Right ventricle myocardium superior (tissue), 1 donor: ENCODE data around the gene OR8B4. TPM values are rescaled to one million over a fixed set of nuclear protein-coding genes. Genes with fewer than 3 reads are reported as not detected.
A peak's percentile ranks its signal among the peaks of the same experiment; 100 is the strongest.
"Not testable (repeated sequence)": the region's sequence is repeated elsewhere in the genome, so short reads cannot be mapped to it uniquely, and the experiment has no call there.

ENCODE experiments used
- ATAC-seq: fragments of 200-7000 bp; cut with Tn5 transposase; one replicate; pipeline ENCODE4 v1.9.1; 2020; ENCODE audit warnings: mild to moderate bottlenecking; ENCODE audit not compliant: poor library complexity
- DNase-seq: peaks from one replicate; pipeline ENCODE4 v3.0.0-alpha.2; 2020
- intact Hi-C: fragments of 100-400 bp; cut with DNase I; formaldehyde crosslinking; loops from one replicate; pipeline ENCODE4 v1.11.2; 2022
- total RNA-seq: library from RNA; stranded (reverse); fragmentation: NEBNext Ultra II Directional; extraction: Animal tissue kit (Norgen Biotek cat#: 25700); gene quantifications from one replicate; pipeline ENCODE4 v1.2.1, GENCODE V29; 2021
- donor health status: DM: no; HTN: yes; CAD: no; lungs with severe emphysema.

Gene OR8B4
- total RNA-seq, 1 donor from 2014 or later = not detected

DNA sequence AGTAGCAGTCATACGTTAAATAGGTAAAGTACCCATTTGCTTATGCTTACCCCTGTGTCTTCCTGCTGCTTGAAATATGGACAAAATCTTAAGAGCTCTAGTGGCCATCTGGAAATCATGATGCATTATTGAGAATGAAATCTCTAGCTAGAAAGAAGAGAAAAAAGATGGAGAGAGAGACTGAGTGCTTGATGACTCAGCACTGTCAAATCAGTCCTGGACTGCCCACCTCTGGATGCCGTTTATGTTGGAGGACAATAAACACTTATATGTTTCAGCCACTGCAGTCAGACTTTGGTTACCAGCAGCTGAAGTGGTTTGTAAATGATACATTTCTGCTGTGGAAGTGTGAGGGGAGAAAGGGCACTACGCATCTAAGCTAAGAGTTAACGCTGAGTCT is 3.6 kb downstream of the OR8B4 start:
- intact Hi-C loops = no loop called here
- ATAC-seq (no peak), DNase-seq (no peak)

GRCh38 chr11:124415356-124415923 is 9.2 kb downstream of the OR8B4 start:
- no peak for ATAC-seq
- no peak for DNase-seq
- intact Hi-C loops = no loop called here

- ATAC-seq (no peak), DNase-seq (no peak)
- intact Hi-C loops = loop anchor here (5.0 kb wide), 1 partner anchor 172 kb away; no protein-coding TSS in a partner anchor
These were observed 14.8 kb downstream of the OR8B4 start for GRCh38 chr11:124409906-124410305.

- no peak for ATAC-seq
- DNase-seq = no peak
- intact Hi-C loops = no loop called here
These were observed 19.1 kb downstream of the OR8B4 start for GRCh38 chr11:124405581-124405980.

DNA sequence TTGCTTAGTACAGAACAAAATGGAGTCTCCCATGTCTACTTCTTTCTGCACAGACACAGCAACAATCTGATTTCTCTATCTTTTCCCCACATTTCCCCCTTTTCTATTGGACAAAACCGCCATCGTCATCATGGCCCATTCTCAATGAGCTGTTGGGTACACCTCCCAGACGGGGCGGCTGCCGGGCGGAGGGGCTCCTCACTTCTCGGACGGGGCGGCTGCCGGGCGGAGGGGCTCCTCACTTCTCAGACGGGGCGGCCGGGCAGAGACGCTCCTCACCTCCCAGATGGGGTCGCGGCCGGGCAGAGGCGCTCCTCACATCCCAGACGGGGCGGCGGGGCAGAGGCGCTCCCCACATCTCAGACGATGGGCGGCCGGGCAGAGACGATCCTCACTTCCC is 21.5 kb downstream of the OR8B4 start:
- intact Hi-C loops, ATAC-seq, DNase-seq: not testable (repeated sequence)

DNA sequence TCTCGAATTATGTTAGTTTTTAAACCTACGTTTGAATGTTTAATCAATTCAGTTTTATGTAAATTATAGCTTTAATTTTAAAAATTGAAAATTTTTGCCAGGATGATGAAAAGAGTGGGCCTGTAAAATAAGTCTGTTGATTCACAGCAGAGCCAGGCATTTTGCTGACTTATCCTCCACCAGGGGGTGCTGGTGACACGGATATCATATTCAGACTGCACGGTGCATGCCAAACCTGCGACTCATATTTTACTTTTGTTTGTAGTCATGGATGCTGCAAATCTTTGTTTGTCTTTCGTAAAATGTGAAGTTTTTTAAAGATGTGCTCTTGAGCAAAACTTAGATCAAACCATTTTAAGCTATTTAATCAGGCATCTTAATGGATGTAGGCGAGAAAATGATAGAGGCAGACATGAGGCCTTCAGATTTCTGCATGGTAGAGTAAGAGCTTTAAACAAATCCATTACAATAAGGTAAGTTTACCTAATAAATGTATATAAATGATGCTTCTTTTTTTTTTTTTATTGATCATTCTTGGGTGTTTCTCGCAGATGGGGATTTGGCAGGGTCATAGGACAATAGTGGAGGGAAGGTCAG is 22.2 kb downstream of the OR8B4 start:
- intact Hi-C loops = no loop called here
- DNase-seq (peak; percentile 40), ATAC-seq (no peak)

DNA sequence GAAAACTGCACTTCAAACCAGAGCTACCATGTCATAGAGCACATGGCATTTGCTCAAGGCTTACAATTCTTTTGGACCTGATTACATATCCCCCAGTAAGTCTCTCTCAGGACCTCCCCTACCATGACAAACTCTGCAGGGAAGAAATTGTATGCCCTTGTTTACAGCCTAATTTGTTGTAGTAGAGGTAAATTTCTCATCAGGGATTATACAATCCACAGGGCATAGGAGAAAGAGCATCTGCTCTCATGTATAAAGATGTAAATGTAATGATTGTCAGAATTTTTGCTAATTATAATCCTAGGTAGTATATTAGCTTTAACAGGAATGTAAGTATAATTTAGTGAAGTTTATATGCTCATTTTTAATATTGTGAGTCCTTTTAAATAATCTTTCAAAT is 25.7 kb downstream of the OR8B4 start, which contains the start of gene OR8B3:
TSS of gene OR8B3 (minus strand) at position 101 of the 400 bp plus-strand sequence. CDS start 1,673 bp downstream, outside the sequence.
- intact Hi-C loops = no loop called here
- ATAC-seq (no peak), DNase-seq (no peak)

- ATAC-seq, intact Hi-C loops, DNase-seq: not testable (repeated sequence)
These were observed 27.8 kb downstream of the OR8B4 start for GRCh38 chr11:124396847-124397246.

DNA sequence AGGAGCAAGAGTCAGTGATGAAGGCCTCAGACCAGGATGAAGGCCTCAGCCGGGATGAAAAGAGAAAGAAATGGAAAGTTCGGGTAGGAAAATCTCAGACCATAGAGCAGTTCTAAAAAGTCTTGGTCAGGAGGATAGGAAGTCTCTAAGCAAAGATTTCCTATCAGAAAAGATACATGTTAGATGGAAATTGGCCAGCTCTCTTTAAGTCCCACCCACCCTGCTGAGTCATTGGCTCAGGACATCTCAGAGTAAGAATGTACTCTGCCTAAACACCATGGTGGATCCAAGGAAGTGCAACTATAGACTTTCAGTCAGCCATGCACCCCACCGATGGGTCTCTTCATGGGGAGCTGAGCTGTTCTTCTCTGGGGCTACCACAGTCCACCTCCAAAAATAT is 30.3 kb downstream of the OR8B4 start:
- ATAC-seq = no peak
- intact Hi-C loops = no loop called here
- DNase-seq = no peak

GRCh38 chr11:124384399-124384798 is 40.3 kb downstream of the OR8B4 start, which contains the start of gene OR8B2:
Gene OR8B2, minus strand, starts transcription at chr11:124384499. Its CDS starts 1,156 bp downstream, at chr11:124383343.
- no peak for DNase-seq
- ATAC-seq = no peak
- intact Hi-C loops = no loop called here

DNA sequence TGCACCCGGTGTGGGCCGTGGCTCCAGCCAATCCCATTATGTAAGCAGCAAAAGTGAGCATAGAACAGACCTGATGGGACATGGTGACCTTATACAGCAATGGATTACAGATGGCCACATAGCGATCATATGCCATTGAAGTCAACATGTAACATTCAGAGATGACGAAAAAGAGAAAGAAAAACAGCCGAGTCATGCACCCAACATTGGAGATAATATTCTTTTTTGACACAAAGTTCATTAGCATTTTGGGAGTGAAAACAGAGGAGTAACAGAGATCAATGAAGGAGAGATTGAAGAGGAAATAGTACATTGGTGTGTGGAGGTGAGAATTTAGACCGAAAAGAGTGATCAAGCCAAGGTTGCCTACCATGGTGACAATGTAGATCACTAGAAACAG is 41.8 kb downstream of the OR8B4 start:
- ATAC-seq, DNase-seq, intact Hi-C loops: not testable (repeated sequence)

DNA sequence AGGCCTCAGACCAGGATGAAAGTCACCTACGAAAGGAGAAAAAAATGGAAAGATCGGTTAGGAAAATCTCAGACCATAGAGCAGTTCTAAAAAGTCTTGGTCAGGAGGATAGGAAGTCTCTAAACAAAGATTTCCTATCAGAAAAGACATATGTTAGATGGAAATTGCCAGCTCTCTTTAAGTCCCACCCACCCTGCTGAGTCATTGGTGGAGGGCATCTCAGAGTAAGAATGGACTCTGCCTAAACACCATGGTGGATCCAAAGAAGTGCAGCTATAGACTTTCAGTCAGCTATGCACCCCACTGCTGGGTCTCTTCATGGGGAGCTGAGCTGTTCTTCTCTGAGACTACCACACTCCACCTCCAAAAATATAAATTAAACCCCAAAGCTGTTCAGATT is 44.1 kb downstream of the OR8B4 start:
- no peak for DNase-seq
- intact Hi-C loops = no loop called here
- ATAC-seq = no peak

DNA sequence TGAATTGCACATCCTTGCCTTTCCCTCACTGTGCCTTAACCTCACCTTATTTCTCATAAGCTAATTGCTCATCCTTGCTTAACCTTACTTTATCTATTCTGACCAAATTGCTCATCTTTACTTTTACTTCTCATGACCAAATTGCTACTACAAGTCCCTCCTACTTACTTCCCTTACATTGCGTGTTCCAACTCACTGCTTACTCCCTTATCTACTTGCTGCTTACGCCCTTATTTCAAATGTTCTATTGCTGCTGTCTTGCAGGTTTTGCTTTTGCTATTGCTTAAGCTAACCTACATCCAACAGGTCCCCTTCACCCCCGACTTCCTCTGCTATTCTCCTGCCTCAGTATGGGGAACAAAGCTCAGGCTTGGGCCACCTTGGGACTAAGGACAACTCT is 48.4 kb downstream of the OR8B4 start:
- ATAC-seq = no peak
- intact Hi-C loops = no loop called here
- DNase-seq = no peak

Other genes with a start within 250 kb of the OR8B4 start
- not detected for gene OR10D3, start 241.5 kb downstream of the OR8B4 start, total RNA-seq
- not detected for gene OR8G1, start 183.8 kb downstream of the OR8B4 start, total RNA-seq
- not detected for gene OR8G5, start 168.5 kb downstream of the OR8B4 start, total RNA-seq
- gene OR8D1, start 110.9 kb downstream of the OR8B4 start, total RNA-seq = not detected
- not detected for gene OR8D2, start 104.7 kb downstream of the OR8B4 start, total RNA-seq
- not detected for gene OR8B2, start 40.4 kb downstream of the OR8B4 start, total RNA-seq
- not detected for gene OR8B3, start 25.8 kb downstream of the OR8B4 start, total RNA-seq
- not detected for gene OR8B8, start 20.8 kb upstream of the OR8B4 start, total RNA-seq
- gene OR8B12, start 118.8 kb upstream of the OR8B4 start, total RNA-seq = not detected
- gene OR8A1, start 145.1 kb upstream of the OR8B4 start, total RNA-seq = not detected
- not detected for gene PANX3, start 186.6 kb upstream of the OR8B4 start, total RNA-seq
- gene TBRG1, start 198.0 kb upstream of the OR8B4 start, total RNA-seq = 18.2 TPM
- 83.4 TPM for gene SIAE, start 248.9 kb upstream of the OR8B4 start, total RNA-seq
- gene SPA17, start 249.0 kb upstream of the OR8B4 start, total RNA-seq = 2.7 TPM